ENCODE measurements around the gene PHYKPL.

DNA sequence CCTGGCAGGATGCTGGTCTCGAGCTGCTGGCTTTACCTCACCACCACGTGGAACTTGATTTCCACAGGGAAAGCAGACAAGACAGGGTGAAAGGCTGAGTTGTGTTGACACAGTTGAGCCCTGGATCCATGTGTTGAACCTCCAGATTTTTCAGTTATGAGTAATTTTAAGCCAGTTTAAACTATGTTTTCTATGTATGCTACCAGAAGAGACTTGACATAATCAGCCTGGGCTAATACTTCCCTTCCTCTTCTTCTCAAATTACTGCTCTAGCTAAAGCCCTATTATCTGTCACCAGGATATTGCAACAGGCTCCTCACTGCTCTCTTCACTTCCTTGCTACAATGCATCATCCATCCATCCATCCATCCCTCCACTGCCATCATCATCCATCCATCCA, 12.0 kb upstream of the PHYKPL start:
- TF ChIP-seq EZH2 (IDR thresholded peaks at IDR 0.05; ENCODE audit: low read length, missing control alignments) = no peak
- TF ChIP-seq, protein P1, sequence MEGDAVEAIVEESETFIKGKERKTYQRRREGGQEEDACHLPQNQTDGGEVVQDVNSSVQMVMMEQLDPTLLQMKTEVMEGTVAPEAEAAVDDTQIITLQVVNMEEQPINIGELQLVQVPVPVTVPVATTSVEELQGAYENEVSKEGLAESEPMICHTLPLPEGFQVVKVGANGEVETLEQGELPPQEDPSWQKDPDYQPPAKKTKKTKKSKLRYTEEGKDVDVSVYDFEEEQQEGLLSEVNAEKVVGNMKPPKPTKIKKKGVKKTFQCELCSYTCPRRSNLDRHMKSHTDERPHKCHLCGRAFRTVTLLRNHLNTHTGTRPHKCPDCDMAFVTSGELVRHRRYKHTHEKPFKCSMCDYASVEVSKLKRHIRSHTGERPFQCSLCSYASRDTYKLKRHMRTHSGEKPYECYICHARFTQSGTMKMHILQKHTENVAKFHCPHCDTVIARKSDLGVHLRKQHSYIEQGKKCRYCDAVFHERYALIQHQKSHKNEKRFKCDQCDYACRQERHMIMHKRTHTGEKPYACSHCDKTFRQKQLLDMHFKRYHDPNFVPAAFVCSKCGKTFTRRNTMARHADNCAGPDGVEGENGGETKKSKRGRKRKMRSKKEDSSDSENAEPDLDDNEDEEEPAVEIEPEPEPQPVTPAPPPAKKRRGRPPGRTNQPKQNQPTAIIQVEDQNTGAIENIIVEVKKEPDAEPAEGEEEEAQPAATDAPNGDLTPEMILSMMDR (conservative IDR thresholded peaks at IDR 0.05 in 1 of 2, IDR thresholded peaks at IDR 0.05 in 1 of 2; ENCODE audit: low read depth in 1 of 2, low read length in 2 of 2) = no peak
